OCI-LY7 (cell line): ENCODE measurements around the gene XKR7.

ENCODE experiments used
- CTCF ChIP-seq: fragments of 200-600 bp; sonication (generic); conservative IDR thresholded peaks from 2 replicates; pipeline ENCODE4 v1.5.1; 2014; ENCODE audit warnings: mild to moderate bottlenecking, antibody characterized with exemption, low read length, moderate library complexity, mixed read lengths
- EZH2phosphoT487 ChIP-seq: fragments of 200-600 bp; sonication (generic); IDR thresholded peaks from 2 replicates; pipeline ENCODE4 v1.6.1; 2018; ENCODE audit warnings: low read depth, borderline replicate concordance, mild to moderate bottlenecking, mixed run types, antibody characterized with exemption, low read length, moderate library complexity, mixed read lengths

- TF ChIP-seq CTCF = no peak
- TF ChIP-seq EZH2phosphoT487 = no peak
Observed at GRCh38 chr20:31968291-31969126, 558 bp downstream of the XKR7 start.
